H1 (cell line): ENCODE results near the gene RPN2. TPM values are rescaled to one million over a fixed set of nuclear protein-coding genes. Genes with fewer than 3 reads are reported as not detected.
"Not testable (repeated sequence)": the region's sequence is repeated elsewhere in the genome, so short reads cannot be mapped to it uniquely, and the experiment has no call there.

Experiments used
- CTCF ChIA-PET: fragments of 300-600 bp; sonication (Branson Sonifier 250); formaldehyde crosslinking; loops from one replicate; lab custom pipeline; 2021; ENCODE audit not compliant: partially characterized antibody; lab: Charles Lee
- POLR2A ChIA-PET: fragments of 300-600 bp; sonication (Branson Sonifier 250); formaldehyde crosslinking; loops from one replicate; lab custom pipeline; 2021; ENCODE audit warnings: inconsistent platforms; ENCODE audit not compliant: partially characterized antibody; lab: Charles Lee
- DNase-seq, 2 experiments: peaks; one replicate each; pipeline versions ENCODE4 v3.0.0 to v3.0.0-alpha.2; 2010 to 2022; ENCODE audit warnings: low spot score in 2 of 2, low read depth in 1 of 2, mixed read lengths in 1 of 2
- FAIRE-seq: peaks from 2 replicates; lab custom pipeline; 2011; peaks lifted over from hg19 to GRCh38; lab: Jason Lieb, UNC
- H2AFZ ChIP-seq: 2 replicates; pipeline ENCODE4 v1.8.1; 2012; ENCODE audit warnings: low read length, inconsistent platforms
- H2AK5ac ChIP-seq: 2 replicates; pipeline ENCODE4 v1.6.1; 2013; ENCODE audit warnings: low read depth, low read length
- H2BK120ac ChIP-seq: replicated peaks from 2 replicates; pipeline ENCODE3; 2013; ENCODE audit warnings: low read depth, low read length, inconsistent platforms
- H2BK12ac ChIP-seq: 2 replicates; pipeline ENCODE4 v1.6.1; 2013; ENCODE audit warnings: low read depth, low read length
- H2BK15ac ChIP-seq: 2 replicates; pipeline ENCODE4 v1.6.1; 2013; ENCODE audit warnings: low read length
- H2BK20ac ChIP-seq: 2 replicates; pipeline ENCODE4 v1.6.1; 2013; ENCODE audit warnings: low read length
- H2BK5ac ChIP-seq: 2 replicates; pipeline ENCODE4 v1.6.1; 2013; ENCODE audit warnings: low read depth, low read length
- H3K14ac ChIP-seq: 2 replicates; pipeline ENCODE4 v1.6.1; 2013; ENCODE audit warnings: inconsistent platforms; ENCODE audit not compliant: insufficient read length
- H3K18ac ChIP-seq: 2 replicates; pipeline ENCODE4 v1.6.1; 2013; ENCODE audit warnings: low read length; ENCODE audit errors: extremely low read depth
- H3K23ac ChIP-seq: 2 replicates; pipeline ENCODE4 v1.6.1; 2013; ENCODE audit warnings: inconsistent platforms; ENCODE audit not compliant: insufficient read length
- H3K23me2 ChIP-seq: 2 replicates; pipeline ENCODE4 v1.6.1; 2013; ENCODE audit warnings: low read depth, low read length
- H3K27ac ChIP-seq: 2 replicates; pipeline ENCODE4 v1.6.1; 2011; ENCODE audit warnings: low read depth, low read length, inconsistent platforms
- H3K27me3 ChIP-seq, 4 experiments: replicated peaks in 1 of 4; 1 replicate in 1 of 4; 2 replicates in 3 of 4; pipeline versions ENCODE4 v1.6.1 to v1.8.1; 2011 to 2013; ENCODE audit warnings: low read length in 3 of 4, mild to moderate bottlenecking in 3 of 4, inconsistent platforms in 2 of 4, mixed read lengths in 2 of 4, moderate library complexity in 1 of 4; ENCODE audit not compliant: control insufficient read depth in 3 of 4, insufficient read depth in 3 of 4; ENCODE audit errors: extremely low read depth in 1 of 4
- H3K36me3 ChIP-seq, 4 experiments: 2 replicates each; pipeline versions ENCODE4 v1.6.1 to v1.8.1; 2011 to 2013; ENCODE audit warnings: mild to moderate bottlenecking in 4 of 4, low read length in 3 of 4, moderate library complexity in 2 of 4, control low read depth in 1 of 4, inconsistent platforms in 1 of 4; ENCODE audit not compliant: insufficient read depth in 4 of 4, control insufficient read depth in 2 of 4
- H3K4ac ChIP-seq: replicated peaks from 2 replicates; pipeline ENCODE3; 2013; ENCODE audit warnings: low read length, low read depth, mixed read lengths, inconsistent platforms; ENCODE audit not compliant: insufficient read length
- H3K4me1 ChIP-seq, 4 experiments: replicated peaks in 1 of 4; 1 replicate in 1 of 4; 2 replicates in 3 of 4; pipeline versions ENCODE4 v1.6.1 to v1.8.1; 2011 to 2013; ENCODE audit warnings: low read length in 3 of 4, inconsistent platforms in 2 of 4, mixed read lengths in 1 of 4; ENCODE audit not compliant: insufficient read depth in 4 of 4, control insufficient read depth in 3 of 4
- H3K4me2 ChIP-seq, 2 experiments: 2 replicates each; pipeline versions ENCODE4 v1.6.1 to v1.8.1; 2011 to 2013; ENCODE audit warnings: low read depth in 2 of 2, low read length in 2 of 2, control low read depth in 1 of 2, inconsistent platforms in 1 of 2, mild to moderate bottlenecking in 1 of 2; ENCODE audit not compliant: insufficient read depth in 1 of 2
- H3K4me3 ChIP-seq, 4 experiments: fragments of 200-600, 300-600 bp in 1 of 4; sonication (generic), shearing (Covaris generic), sonication (Bioruptor Twin) in 1 of 4; 2 replicates each; pipeline versions ENCODE4 v1.5.1 to v1.8.1; 2011 to 2016; ENCODE audit warnings: low read length in 4 of 4, low read depth in 3 of 4, control low read depth in 2 of 4, inconsistent platforms in 2 of 4, mild to moderate bottlenecking in 2 of 4, mixed read lengths in 1 of 4, moderate library complexity in 1 of 4; ENCODE audit not compliant: insufficient read depth in 2 of 4; ENCODE audit errors: extremely low read depth in 1 of 4
- H3K56ac ChIP-seq: replicated peaks from 2 replicates; pipeline ENCODE3; 2013; ENCODE audit warnings: low read depth, mild to moderate bottlenecking, mixed read lengths, low read length, inconsistent platforms; ENCODE audit not compliant: insufficient read length
- H3K79me1 ChIP-seq: 2 replicates; pipeline ENCODE4 v1.6.1; 2013; ENCODE audit warnings: low read depth, low read length, control low read depth
- H3K79me2 ChIP-seq, 2 experiments: 2 replicates each; pipeline versions ENCODE4 v1.6.1 to v1.8.1; 2012 to 2013; ENCODE audit warnings: low read length in 2 of 2, mild to moderate bottlenecking in 2 of 2, inconsistent platforms in 1 of 2; ENCODE audit not compliant: insufficient read depth in 2 of 2, control insufficient read depth in 1 of 2
- H3K9ac ChIP-seq, 4 experiments: replicated peaks in 1 of 4; 1 replicate in 1 of 4; 2 replicates in 3 of 4; pipeline versions ENCODE4 v1.6.1 to v1.8.1; 2011 to 2013; ENCODE audit warnings: low read depth in 3 of 4, low read length in 3 of 4, control low read depth in 2 of 4, mild to moderate bottlenecking in 2 of 4, moderate library complexity in 2 of 4, inconsistent platforms in 1 of 4; ENCODE audit errors: extremely low read depth in 1 of 4
- H3K9me3 ChIP-seq, 2 experiments: 2 replicates each; pipeline versions ENCODE4 v1.6.1 to v1.8.1; 2012 to 2013; ENCODE audit warnings: mild to moderate bottlenecking in 2 of 2, moderate library complexity in 2 of 2, control low read depth in 1 of 2, inconsistent platforms in 1 of 2, low read depth in 1 of 2, low read length in 1 of 2, mixed read lengths in 1 of 2; ENCODE audit not compliant: insufficient read depth in 2 of 2
- H4K20me1 ChIP-seq, 2 experiments: replicated peaks in 1 of 2; 2 replicates each; pipeline versions ENCODE3 to v1.8.1; 2011 to 2013; ENCODE audit warnings: inconsistent platforms in 2 of 2, low read length in 2 of 2, mild to moderate bottlenecking in 1 of 2; ENCODE audit not compliant: insufficient read depth in 2 of 2, control insufficient read depth in 1 of 2
- H4K5ac ChIP-seq: 2 replicates; pipeline ENCODE4 v1.6.1; 2013; ENCODE audit warnings: low read length, low read depth, mixed read lengths, inconsistent platforms; ENCODE audit not compliant: insufficient read length
- H4K8ac ChIP-seq: 2 replicates; pipeline ENCODE4 v1.8.0; 2013; ENCODE audit warnings: mild to moderate bottlenecking, moderate library complexity, low read length, inconsistent platforms; ENCODE audit not compliant: insufficient read depth; ENCODE audit errors: extremely low read depth
- H4K91ac ChIP-seq: replicated peaks from 2 replicates; pipeline ENCODE3; 2013; ENCODE audit warnings: low read length, mixed read lengths, inconsistent platforms; ENCODE audit not compliant: insufficient read length
- WGBS, 2 experiments: shearing (Covaris generic) in 1 of 2; methylation state at CpG; one replicate each; pipeline versions ENCODE4 v1.1.6 to v1.1.7; 2013 to 2015; ENCODE audit warnings: low lambda C conversion rate in 2 of 2, mixed read lengths in 2 of 2, inconsistent platforms in 1 of 2, low coverage in 1 of 2, missing lambda C conversion rate in 1 of 2; ENCODE audit not compliant: insufficient replicate concordance in 2 of 2, insufficient coverage in 1 of 2, insufficient read length in 1 of 2; ENCODE audit errors: extremely low coverage in 1 of 2, missing lambda C conversion rate in 1 of 2; 5-methylcytosine and 5-hydroxymethylcytosine counted together
- polyA plus RNA-seq, 7 experiments: library from polyadenylated mRNA; depleted of rRNA in 3 of 7; stranded (reverse) in 5 of 7; unstranded in 2 of 7; fragments of >200 nt in 5 of 7; fragments of 200-250 nt in 2 of 7; gene quantifications; 1 replicate in 5 of 7; 2 replicates in 1 of 7; 4 replicates in 1 of 7; pipeline versions ENCODE4 v1.2.1 to v1.2.3, GENCODE V29; 2011 to 2013; ENCODE audit warnings: missing spikeins in 2 of 7, mixed read lengths in 2 of 7
- total RNA-seq: library from RNA; stranded (reverse); fragmentation: NEBNext Ultra II Directional; extraction: Animal tissue kit (Norgen Biotek cat#: 25700); gene quantifications from 2 replicates; pipeline ENCODE4 v1.2.1, GENCODE V29; 2021

RPN2 gene
- total and polyA plus RNA-seq, 2 of the 8 experiments (the other 6 are each of a cell fraction or from before 2014, with no cell fraction given), result 236 to 379 TPM

DNA sequence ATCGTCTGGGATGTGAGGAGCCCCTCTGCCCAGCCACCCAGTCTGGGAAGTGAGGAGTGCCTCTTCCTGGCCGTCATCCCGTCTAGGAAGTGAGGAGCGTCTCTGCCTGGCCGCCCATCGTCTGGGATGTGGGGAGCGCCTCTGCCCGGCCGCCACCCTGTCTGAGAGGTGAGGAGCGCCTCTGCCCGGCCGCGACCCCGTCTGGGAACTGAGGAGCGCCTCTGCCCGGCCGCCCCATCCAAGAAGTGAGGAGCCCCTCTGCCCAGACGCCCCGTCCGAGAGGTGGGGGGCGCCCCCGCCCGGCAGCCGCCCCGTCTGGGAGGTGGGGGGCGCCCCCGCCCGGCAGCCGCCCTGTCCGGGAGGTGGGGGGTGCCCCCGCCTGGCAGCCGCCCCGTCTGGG, 28.3 kb upstream of the RPN2 start:
- H3K27me3 ChIP-seq, H2BK15ac ChIP-seq, CTCF ChIA-PET, H4K5ac ChIP-seq, H4K91ac ChIP-seq, H2BK20ac ChIP-seq, H2AK5ac ChIP-seq, H3K18ac ChIP-seq, H3K9ac ChIP-seq, H2BK120ac ChIP-seq, H4K20me1 ChIP-seq, POLR2A ChIA-PET, H3K23ac ChIP-seq, H2AFZ ChIP-seq, H4K8ac ChIP-seq, H3K4me3 ChIP-seq, H3K4me1 ChIP-seq, H3K4ac ChIP-seq, H3K79me1 ChIP-seq, H3K23me2 ChIP-seq, H3K79me2 ChIP-seq, FAIRE-seq, H3K56ac ChIP-seq, H3K14ac ChIP-seq, H2BK5ac ChIP-seq, H2BK12ac ChIP-seq, H3K27ac ChIP-seq, DNase-seq, H3K4me2 ChIP-seq, H3K36me3 ChIP-seq: not testable (repeated sequence)
- H3K9me3 ChIP-seq, result peaks cover 0 to 12% of the 10 kb centered on the region in 2 experiments; a peak in 1 of 4 replicates
- 93% methylated on average over 10 of the region's 33 CpGs; no CpG with 5 or more reads in 1 of the 2 experiments for WGBS, 2 experiments
